Measurements from ENCODE around the gene RBM39. TPM values are rescaled to one million over a fixed set of nuclear protein-coding genes. Genes with fewer than 3 reads are reported as not detected.

The RBM39 gene
- total and polyA plus RNA-seq, 2 experiments from 2014 or later: 259 to 413 TPM

DNA sequence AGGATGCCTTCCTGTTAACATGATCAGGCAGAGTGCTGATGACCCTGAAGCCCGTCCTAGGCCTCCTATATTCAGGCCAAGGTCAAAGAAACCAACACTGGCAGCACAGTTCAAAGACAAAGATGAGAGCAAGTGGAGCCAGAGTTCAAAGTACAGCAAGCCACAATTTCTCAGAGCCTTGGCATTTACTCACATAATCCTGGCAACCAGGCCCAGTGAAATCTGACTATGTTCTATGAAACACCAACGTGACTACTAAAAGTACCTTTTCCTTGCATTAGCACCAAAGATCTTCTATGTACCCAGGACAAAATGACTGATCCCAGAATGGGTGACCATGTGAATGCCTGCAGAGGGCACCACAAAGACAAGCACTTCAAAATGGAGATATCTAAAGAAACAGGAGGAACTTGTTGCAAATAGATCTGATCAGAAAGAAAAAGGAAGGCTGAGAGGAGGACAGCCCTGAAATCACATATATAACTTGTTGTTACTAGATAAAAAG, 46.8 kb downstream of the RBM39 start:
- Histone ChIP-seq H3K79me2 (replicated peaks; ENCODE audit: insufficient read depth) (peaks cover 9% of the 10 kb centered on the region), H2AFZ (no peak overlapping the region), H3K36me3 (ENCODE audit: insufficient read depth) (peaks cover 4% of the 10 kb centered on the region; the same call in 1 of the 2 replicates), H3K4me3 (no peak overlapping the region), H3K4me2 (no peak overlapping the region), H3K9me2 (ENCODE audit: insufficient read depth) (no peaks in the 10 kb centered on the region), H4K20me1 (replicated peaks; ENCODE audit: insufficient read depth) (no peaks in the 10 kb centered on the region), H3F3A (replicated peaks; ENCODE audit: low read depth) (peaks cover 23% of the 10 kb centered on the region), H3K4me1 (ENCODE audit: insufficient read depth) (peaks cover 9% of the 10 kb centered on the region), H3K27me3 (ENCODE audit: insufficient read depth) (no peaks in the 10 kb centered on the region), H3K27ac (ENCODE audit: low read depth) (no peak overlapping the region)
- Mint-ChIP-seq H3K4me1 (peaks cover 16% of the 10 kb centered on the region), H3K27ac (no peak overlapping the region), H3K9me3 (no peaks in the 10 kb centered on the region), H3K36me3 (ENCODE audit: low read depth) (peaks cover 19% of the 10 kb centered on the region), H3K27me3 (ENCODE audit: insufficient read depth, low read depth, poor library complexity) (peaks cover 6% of the 10 kb centered on the region), H3K4me3 (no peak overlapping the region)
- DNase-seq (ENCODE audit: low spot score) (no peak), ATAC-seq (no peak)
- TF ChIP-seq ZNF114 (CRISPR knock-in tag; IDR thresholded peaks at IDR 0.05) (no peak), CREB1 (CRISPR knock-in tag; IDR thresholded peaks at IDR 0.05; ENCODE audit: low read depth) (no peak), ZNF331 (CRISPR knock-in tag; IDR thresholded peaks at IDR 0.05; ENCODE audit: low read depth) (no peak), JUNB (IDR thresholded peaks at IDR 0.05; ENCODE audit: unreplicated experiment) (no peak), EZH2 (IDR thresholded peaks at IDR 0.05; ENCODE audit: low read depth, unreplicated experiment) (no peak), POLR2AphosphoS5 (IDR thresholded peaks at IDR 0.05; ENCODE audit: low read depth) (no peak), STAT1 (IDR thresholded peaks at IDR 0.05; ENCODE audit: unreplicated experiment) (no peak), NANOG (IDR thresholded peaks at IDR 0.05; ENCODE audit: borderline replicate concordance) (no peak), EZH2phosphoT487 (IDR thresholded peaks at IDR 0.05; ENCODE audit: unreplicated experiment) (no peak)
- TF ChIP-seq, protein P1, sequence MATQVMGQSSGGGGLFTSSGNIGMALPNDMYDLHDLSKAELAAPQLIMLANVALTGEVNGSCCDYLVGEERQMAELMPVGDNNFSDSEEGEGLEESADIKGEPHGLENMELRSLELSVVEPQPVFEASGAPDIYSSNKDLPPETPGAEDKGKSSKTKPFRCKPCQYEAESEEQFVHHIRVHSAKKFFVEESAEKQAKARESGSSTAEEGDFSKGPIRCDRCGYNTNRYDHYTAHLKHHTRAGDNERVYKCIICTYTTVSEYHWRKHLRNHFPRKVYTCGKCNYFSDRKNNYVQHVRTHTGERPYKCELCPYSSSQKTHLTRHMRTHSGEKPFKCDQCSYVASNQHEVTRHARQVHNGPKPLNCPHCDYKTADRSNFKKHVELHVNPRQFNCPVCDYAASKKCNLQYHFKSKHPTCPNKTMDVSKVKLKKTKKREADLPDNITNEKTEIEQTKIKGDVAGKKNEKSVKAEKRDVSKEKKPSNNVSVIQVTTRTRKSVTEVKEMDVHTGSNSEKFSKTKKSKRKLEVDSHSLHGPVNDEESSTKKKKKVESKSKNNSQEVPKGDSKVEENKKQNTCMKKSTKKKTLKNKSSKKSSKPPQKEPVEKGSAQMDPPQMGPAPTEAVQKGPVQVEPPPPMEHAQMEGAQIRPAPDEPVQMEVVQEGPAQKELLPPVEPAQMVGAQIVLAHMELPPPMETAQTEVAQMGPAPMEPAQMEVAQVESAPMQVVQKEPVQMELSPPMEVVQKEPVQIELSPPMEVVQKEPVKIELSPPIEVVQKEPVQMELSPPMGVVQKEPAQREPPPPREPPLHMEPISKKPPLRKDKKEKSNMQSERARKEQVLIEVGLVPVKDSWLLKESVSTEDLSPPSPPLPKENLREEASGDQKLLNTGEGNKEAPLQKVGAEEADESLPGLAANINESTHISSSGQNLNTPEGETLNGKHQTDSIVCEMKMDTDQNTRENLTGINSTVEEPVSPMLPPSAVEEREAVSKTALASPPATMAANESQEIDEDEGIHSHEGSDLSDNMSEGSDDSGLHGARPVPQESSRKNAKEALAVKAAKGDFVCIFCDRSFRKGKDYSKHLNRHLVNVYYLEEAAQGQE (IDR thresholded peaks at IDR 0.05; ENCODE audit: unreplicated experiment): no peak
- TF ChIP-seq, protein P2, sequence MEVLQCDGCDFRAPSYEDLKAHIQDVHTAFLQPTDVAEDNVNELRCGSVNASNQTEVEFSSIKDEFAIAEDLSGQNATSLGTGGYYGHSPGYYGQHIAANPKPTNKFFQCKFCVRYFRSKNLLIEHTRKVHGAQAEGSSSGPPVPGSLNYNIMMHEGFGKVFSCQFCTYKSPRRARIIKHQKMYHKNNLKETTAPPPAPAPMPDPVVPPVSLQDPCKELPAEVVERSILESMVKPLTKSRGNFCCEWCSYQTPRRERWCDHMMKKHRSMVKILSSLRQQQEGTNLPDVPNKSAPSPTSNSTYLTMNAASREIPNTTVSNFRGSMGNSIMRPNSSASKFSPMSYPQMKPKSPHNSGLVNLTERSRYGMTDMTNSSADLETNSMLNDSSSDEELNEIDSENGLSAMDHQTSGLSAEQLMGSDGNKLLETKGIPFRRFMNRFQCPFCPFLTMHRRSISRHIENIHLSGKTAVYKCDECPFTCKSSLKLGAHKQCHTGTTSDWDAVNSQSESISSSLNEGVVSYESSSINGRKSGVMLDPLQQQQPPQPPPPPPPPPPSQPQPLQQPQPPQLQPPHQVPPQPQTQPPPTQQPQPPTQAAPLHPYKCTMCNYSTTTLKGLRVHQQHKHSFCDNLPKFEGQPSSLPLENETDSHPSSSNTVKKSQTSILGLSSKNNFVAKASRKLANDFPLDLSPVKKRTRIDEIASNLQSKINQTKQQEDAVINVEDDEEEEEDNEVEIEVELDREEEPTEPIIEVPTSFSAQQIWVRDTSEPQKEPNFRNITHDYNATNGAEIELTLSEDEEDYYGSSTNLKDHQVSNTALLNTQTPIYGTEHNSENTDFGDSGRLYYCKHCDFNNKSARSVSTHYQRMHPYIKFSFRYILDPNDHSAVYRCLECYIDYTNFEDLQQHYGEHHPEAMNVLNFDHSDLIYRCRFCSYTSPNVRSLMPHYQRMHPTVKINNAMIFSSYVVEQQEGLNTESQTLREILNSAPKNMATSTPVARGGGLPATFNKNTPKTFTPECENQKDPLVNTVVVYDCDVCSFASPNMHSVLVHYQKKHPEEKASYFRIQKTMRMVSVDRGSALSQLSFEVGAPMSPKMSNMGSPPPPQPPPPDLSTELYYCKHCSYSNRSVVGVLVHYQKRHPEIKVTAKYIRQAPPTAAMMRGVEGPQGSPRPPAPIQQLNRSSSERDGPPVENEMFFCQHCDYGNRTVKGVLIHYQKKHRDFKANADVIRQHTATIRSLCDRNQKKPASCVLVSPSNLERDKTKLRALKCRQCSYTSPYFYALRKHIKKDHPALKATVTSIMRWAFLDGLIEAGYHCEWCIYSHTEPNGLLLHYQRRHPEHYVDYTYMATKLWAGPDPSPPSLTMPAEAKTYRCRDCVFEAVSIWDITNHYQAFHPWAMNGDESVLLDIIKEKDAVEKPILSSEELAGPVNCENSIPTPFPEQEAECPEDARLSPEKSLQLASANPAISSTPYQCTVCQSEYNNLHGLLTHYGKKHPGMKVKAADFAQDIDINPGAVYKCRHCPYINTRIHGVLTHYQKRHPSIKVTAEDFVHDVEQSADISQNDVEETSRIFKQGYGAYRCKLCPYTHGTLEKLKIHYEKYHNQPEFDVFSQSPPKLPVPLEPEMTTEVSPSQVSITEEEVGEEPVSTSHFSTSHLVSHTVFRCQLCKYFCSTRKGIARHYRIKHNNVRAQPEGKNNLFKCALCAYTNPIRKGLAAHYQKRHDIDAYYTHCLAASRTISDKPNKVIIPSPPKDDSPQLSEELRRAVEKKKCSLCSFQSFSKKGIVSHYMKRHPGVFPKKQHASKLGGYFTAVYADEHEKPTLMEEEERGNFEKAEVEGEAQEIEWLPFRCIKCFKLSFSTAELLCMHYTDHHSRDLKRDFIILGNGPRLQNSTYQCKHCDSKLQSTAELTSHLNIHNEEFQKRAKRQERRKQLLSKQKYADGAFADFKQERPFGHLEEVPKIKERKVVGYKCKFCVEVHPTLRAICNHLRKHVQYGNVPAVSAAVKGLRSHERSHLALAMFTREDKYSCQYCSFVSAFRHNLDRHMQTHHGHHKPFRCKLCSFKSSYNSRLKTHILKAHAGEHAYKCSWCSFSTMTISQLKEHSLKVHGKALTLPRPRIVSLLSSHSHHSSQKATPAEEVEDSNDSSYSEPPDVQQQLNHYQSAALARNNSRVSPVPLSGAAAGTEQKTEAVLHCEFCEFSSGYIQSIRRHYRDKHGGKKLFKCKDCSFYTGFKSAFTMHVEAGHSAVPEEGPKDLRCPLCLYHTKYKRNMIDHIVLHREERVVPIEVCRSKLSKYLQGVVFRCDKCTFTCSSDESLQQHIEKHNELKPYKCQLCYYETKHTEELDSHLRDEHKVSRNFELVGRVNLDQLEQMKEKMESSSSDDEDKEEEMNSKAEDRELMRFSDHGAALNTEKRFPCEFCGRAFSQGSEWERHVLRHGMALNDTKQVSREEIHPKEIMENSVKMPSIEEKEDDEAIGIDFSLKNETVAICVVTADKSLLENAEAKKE (CRISPR knock-in tag; IDR thresholded peaks at IDR 0.05): no peak
- TF ChIP-seq, protein P3, sequence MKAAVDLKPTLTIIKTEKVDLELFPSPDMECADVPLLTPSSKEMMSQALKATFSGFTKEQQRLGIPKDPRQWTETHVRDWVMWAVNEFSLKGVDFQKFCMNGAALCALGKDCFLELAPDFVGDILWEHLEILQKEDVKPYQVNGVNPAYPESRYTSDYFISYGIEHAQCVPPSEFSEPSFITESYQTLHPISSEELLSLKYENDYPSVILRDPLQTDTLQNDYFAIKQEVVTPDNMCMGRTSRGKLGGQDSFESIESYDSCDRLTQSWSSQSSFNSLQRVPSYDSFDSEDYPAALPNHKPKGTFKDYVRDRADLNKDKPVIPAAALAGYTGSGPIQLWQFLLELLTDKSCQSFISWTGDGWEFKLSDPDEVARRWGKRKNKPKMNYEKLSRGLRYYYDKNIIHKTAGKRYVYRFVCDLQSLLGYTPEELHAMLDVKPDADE (IDR thresholded peaks at IDR 0.05): no peak
- TF ChIP-seq, protein P4, sequence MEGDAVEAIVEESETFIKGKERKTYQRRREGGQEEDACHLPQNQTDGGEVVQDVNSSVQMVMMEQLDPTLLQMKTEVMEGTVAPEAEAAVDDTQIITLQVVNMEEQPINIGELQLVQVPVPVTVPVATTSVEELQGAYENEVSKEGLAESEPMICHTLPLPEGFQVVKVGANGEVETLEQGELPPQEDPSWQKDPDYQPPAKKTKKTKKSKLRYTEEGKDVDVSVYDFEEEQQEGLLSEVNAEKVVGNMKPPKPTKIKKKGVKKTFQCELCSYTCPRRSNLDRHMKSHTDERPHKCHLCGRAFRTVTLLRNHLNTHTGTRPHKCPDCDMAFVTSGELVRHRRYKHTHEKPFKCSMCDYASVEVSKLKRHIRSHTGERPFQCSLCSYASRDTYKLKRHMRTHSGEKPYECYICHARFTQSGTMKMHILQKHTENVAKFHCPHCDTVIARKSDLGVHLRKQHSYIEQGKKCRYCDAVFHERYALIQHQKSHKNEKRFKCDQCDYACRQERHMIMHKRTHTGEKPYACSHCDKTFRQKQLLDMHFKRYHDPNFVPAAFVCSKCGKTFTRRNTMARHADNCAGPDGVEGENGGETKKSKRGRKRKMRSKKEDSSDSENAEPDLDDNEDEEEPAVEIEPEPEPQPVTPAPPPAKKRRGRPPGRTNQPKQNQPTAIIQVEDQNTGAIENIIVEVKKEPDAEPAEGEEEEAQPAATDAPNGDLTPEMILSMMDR (conservative IDR thresholded peaks at IDR 0.05; ENCODE audit: low read depth in 2 of 2): no peak

Data from GM23338 (cell line).